Fibroblast of mammary gland (primary cell): Measurements from ENCODE around the gene LRRC32.

Experiments used
- DNase-seq: peaks from one replicate; pipeline ENCODE4 v3.0.0-alpha.2; 2010; ENCODE audit warnings: low read depth
- H3K4me3 ChIP-seq: 2 replicates; pipeline ENCODE4 v1.5.1; 2011; ENCODE audit warnings: low read depth, mild to moderate bottlenecking, low read length, moderate library complexity; ENCODE audit not compliant: control insufficient read depth
- TF ChIP-seq, protein P1 (sequence below): conservative IDR thresholded peaks from 2 replicates; pipeline ENCODE4 v1.5.1; 2011; ENCODE audit warnings: low read depth, low read length, inconsistent platforms; ENCODE audit not compliant: control insufficient read depth, insufficient read depth

The LRRC32 gene

GRCh38 chr11:76626266-76626665 lies 44.3 kb downstream of the LRRC32 start:
- H3K4me3 ChIP-seq: no peak overlapping the region
- no peak for DNase-seq
- TF ChIP-seq, protein P1, sequence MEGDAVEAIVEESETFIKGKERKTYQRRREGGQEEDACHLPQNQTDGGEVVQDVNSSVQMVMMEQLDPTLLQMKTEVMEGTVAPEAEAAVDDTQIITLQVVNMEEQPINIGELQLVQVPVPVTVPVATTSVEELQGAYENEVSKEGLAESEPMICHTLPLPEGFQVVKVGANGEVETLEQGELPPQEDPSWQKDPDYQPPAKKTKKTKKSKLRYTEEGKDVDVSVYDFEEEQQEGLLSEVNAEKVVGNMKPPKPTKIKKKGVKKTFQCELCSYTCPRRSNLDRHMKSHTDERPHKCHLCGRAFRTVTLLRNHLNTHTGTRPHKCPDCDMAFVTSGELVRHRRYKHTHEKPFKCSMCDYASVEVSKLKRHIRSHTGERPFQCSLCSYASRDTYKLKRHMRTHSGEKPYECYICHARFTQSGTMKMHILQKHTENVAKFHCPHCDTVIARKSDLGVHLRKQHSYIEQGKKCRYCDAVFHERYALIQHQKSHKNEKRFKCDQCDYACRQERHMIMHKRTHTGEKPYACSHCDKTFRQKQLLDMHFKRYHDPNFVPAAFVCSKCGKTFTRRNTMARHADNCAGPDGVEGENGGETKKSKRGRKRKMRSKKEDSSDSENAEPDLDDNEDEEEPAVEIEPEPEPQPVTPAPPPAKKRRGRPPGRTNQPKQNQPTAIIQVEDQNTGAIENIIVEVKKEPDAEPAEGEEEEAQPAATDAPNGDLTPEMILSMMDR: no peak

DNA sequence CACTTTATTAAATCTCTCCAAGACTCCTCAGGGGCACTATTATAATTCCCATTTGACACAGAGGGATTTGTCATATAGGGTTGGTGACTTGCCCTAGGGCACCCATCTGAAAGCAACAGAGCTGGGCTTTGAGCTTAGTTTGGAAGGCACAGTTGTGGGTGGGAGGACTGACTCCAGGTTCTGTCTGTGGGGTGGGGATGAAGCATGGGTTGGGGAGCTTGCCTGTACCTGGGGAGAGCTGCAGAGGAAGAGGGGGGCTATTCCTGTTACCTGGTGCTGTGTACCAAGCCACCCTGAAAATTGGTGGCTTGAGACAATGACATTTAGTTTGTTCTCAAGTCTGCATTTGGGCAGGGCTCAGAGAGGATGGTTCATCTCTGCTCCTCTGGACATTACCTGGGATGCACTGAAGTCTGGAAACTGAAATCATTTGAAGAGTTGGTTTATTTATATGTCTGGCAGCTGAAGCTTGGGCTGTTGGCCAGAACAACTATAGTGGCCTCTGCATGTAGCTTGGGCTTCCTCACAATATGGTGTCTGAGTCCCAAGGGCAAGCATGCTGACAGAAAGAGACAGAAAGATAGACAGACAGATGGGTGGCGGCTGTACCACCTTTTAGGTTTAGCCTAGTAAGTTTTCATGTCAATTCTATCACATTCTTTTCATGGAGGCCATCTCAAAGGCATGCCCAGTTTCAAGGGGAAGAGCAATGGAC lies 44.9 kb downstream of the LRRC32 start:
- TF ChIP-seq, protein P1: no peak
- H3K4me3 ChIP-seq: no peak overlapping the region
- no peak for DNase-seq

DNA sequence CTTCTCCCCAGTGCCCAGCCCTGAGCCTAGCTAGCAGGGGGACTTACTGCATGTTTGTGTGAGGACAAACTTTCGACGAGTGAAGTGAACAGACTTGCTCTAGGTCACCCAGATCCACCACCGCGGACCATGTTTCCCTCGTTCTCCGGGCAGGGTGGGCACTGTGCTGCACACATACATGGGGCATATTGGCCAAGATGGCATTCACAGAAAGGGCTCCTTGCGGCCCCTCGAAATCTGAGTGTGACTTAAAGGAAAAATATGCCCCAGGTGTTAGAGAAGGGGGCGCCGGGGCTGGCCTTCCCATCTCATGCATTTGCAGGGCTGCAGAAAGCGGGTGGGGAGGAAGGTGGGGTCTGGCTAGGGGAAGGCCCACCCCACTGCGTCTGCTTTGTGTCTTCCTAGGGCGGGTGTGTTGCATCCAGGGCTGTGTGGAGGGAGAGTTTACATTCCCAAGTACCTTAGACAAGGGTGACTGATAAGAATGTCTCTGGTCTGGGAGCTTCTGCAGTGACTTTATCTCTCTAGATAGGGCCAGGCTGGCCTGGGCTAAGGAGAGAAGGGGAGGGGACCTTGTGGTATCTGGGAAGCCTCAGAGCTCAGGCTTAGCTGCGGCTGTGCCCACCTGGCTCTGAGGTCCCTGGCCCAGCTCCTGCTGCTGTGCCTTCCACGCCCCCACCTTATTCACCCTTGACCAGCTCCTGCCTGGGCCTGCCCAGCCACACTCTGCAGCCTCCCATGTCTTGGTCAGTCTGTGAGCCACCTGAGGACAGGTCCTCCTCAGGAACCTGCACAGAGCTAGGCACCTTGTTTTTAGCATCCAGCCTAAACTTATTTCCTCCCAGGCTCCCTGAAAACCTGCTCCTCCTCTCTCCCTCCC lies 45.8 kb downstream of the LRRC32 start:
- TF ChIP-seq, protein P1: no peak
- DNase-seq: no peak
- H3K4me3 ChIP-seq: no peak overlapping the region

DNA sequence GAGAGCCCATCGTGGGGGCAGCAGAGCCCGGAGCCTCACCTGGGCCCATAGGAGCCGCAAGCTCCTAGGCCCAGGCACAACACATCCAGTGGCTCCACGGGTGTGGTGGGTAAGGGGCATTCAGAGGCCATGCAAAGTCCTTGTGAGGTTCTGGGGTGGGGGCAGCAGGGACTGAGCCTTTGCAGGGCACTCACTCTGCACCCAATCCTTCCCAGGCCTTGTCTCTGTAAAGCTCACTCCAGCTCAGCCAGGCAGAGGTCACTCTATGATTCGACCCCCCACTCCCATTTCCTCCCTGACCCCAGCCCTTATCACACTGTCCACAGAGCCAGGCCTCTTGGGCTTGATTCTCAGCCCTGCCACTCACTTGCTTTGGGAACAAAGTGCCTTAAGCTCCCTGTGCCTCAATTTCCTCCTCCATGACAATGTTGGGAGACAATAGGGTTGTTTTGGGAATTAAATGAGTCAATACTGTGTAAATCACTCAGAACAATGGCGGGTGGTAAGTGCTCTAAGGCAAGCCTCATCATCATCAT lies 46.6 kb downstream of the LRRC32 start:
- TF ChIP-seq, protein P1: no peak
- H3K4me3 ChIP-seq: no peak overlapping the region
- DNase-seq: no peak

- DNase-seq: peak; percentile 87
- no peak overlapping the region for H3K4me3 ChIP-seq
- TF ChIP-seq, protein P1: no peak
These were observed 47.2 kb downstream of the LRRC32 start for GRCh38 chr11:76623171-76623883.

- no peak for DNase-seq
- TF ChIP-seq, protein P1: no peak
- H3K4me3 ChIP-seq: no peak overlapping the region
These were observed 48.0 kb downstream of the LRRC32 start for GRCh38 chr11:76622493-76623094.
